GM19351 (cell line): ENCODE results near the gene RPTOR.

ENCODE experiments used
- ATAC-seq: cut with Tn5 transposase; IDR thresholded peaks from one replicate; pipeline ENCODE4 v1.9.1; 2021; ENCODE audit warnings: mild to moderate bottlenecking, moderate library complexity; ENCODE audit not compliant: unreplicated experiment

RPTOR gene

DNA sequence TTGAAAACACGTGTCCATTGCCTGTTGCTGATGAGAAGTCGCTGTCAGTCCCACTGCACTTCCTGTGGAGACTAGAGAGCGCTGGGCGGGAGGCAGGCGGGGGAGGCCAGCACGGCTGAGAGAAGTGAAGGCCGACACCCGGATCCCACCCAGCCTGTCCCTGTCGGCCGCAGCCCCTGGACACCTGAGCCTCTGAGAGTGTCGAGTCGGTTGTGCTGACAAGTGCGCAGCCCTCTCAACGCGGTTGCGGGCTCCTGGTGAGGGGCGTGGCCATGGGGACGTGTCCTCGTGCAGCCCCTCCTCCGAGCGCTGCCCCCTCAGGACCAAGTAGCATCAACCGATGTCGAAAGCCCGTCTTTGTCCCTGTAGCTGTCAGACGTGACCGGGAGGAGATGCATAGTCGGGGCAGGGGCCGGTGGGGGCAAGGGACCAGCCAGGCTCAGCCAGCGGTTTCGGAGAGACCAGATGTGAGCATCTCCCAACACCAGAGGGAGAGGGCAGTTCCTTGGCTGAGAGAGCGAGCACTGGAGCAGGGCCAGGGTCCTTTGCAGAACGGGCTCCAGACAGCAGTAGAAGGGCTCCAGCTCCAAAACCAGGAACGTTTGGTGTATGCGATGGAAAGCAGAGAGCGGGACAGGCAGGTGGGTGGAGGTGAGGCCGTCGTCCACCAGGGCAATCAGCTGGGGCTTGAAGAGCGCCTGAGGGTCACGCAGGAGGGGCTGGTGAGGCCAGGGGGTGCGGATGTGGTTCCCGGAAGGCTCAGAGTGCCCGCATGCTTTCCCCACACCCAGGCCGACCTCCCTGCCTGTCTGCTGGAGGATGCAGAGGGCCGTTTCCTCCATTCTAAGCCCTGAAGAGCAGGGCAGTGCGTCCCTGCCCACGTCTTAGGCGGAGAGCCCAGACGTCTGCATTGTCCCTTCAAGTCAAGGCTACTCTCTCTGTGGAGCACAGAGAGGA lies 403.7 kb downstream of the RPTOR start:
- no peak for ATAC-seq

- ATAC-seq = no peak
Measured at GRCh38 chr17:80948976-80949450, 404.4 kb downstream of the RPTOR start.

- no peak for ATAC-seq
Measured at GRCh38 chr17:80949451-80950421, 405.1 kb downstream of the RPTOR start.

DNA sequence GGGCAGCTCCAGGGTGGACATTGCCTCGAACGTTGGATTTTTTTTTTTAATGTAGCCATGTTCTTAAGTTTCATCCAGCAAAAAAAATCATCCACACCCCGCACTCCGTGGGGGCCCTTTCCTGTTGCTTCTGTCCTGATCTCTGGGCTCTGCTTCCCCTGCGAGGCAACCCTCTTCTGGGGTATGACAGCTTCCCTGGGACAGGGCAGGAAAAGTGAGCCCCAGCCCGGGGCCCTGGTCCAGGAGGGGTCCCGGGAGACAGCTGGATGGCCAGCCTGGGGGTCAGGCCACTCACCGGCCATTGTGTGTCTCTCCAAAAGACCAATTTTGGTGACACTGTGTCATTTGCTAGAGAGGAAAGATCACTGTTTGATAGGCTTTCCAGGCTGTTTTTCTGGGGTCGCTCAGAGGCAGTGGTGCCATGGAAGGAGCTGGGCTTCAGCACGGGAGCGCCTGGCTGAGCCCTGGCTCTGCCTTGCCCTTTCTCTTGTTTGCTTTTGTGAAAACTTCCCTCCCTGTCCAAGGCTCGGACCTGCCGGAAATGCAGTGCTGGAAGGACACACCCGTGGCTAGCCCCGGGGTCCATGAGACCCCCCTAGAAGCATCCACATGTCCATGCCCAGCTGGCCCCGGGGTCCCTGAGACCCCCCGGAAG lies 406.0 kb downstream of the RPTOR start:
- no peak for ATAC-seq

- no peak for ATAC-seq
Measured at GRCh38 chr17:80951121-80952090, 406.8 kb downstream of the RPTOR start.

GRCh38 chr17:80952291-80952690 lies 407.7 kb downstream of the RPTOR start:
- no peak for ATAC-seq

DNA sequence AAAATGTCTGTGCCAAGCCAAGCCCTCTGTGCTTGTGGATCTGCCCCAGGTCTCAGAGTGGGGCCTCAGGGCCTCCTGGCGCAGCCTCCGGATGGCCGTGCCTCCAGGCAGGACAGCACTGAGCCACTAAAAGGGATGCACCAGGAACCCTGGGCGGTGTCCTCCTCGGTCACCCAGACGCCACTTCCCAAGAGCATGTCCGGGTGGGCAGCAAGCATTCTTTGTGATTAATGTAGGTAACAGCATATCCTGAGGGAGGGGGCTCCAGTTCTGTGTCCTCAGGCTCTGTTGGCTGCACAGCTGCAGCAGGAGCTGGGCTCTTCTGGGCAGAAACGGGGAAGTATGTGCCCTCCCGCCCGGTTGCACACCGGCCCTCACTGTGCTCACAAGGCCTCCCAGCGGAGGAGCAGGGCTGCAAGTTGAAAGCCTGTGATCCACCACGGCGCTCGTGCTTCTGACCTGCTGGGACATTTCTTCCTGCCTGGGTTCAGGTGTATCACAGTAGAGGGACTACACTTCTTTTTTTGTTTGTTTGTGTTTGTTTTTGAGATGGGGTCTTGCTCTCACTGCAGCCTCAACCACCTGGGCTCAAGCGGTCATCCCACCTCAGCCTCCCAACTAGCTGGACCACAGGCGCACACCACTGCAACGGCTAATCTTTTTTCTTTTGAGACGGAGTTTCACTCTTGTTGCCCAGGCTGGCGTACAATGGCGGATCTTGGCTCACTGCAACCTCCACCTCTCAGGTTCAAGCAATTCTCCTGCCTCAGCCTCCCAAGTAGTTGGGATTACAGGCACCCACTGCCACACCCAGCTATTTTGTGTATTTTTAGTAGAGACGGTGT lies 409.1 kb downstream of the RPTOR start:
- ATAC-seq = no peak

DNA sequence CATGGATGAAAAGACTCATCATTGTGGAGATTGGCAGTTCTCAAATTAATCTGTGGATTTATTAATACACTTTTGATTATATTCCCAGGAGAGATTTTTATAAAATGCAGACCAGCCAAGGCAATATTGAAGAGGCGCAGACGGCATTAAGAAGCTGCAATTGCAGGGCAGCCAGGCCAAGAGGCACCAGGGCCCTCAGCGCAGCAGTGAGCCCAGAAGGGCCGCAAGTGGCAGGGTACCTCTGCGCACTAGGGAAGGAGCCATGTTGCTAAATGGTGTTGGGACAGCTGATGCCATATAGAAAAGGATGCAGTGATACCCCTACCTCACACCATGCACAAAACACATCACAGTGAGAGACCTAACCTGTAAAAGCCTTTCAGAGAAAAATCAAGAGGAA lies 410.4 kb downstream of the RPTOR start:
- ATAC-seq = no peak

DNA sequence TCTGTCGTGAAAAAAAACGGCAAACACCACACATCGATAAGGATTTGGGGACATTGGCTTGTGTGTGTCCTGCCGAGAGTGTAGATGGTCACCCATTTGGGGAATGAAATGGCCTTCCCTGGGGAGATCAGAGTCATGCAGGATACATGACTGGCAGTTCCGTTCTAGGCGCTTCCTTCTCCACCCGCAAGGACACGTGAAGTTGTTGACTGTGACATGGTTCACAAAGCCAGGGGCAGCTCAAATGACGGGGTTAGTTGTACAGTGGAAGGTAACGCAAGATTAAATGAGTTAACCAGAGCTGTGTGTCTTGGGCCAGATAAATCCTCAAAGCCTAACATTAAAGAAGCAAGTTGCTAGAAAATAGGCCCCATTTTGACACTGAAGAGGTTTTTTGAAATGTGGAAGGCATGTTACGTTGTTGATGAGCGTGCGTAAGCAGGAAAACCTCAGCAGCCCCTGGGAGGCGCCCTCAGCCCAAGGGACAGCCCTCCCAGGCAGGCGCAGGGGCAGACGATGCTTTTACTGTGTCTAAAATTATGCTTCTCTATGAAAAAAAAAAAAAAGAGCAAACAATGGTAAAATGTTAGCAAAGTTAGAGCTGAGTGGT lies 411.1 kb downstream of the RPTOR start:
- ATAC-seq = no peak

DNA sequence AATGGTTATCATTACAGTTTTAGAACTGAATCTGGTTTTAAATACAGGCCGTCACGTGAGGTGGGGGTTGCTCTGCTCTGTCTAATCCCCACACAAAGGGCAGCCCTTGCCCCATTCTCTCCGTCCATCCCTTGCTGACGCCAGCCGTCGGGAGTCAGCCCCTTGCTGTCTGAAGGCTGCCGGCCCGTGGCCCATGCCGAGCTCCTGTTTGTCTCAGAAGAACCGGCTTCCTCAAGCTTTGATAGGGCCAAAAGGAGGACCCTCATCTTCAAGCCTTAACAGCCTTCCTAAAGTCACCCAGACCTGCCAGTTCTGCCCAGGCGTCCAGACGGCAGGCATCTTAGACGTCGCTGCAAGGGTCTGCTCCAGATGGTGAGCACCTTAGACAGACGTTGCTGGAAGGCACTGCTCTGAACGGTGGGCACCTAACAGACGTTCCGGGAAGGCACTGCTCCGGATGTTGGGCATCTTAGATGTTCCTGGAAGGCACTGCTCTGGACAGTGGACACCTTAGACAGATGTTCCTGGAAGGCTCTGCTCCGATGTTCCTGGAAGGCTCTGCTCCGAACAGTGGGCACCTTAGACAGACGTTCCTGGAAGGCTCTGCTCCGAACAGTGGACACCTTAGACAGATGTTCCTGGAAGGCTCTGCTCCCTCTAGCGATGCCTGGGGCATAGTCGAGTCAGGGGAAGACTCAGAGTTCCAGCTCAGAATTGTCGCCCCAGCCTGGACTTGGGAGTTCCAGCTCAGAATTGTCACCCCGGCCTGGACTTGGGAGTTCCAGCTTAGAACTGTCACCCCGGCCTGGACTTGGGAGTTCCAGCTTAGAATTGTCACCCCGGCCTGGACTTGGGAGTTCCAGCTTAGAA lies 411.9 kb downstream of the RPTOR start:
- ATAC-seq = no peak

GRCh38 chr17:80957461-80957941 lies 412.9 kb downstream of the RPTOR start:
- ATAC-seq = no peak

- ATAC-seq = no peak
Measured at GRCh38 chr17:80959330-80960036, 414.8 kb downstream of the RPTOR start.

GRCh38 chr17:80960037-80960796 lies 415.6 kb downstream of the RPTOR start:
- ATAC-seq = no peak

DNA sequence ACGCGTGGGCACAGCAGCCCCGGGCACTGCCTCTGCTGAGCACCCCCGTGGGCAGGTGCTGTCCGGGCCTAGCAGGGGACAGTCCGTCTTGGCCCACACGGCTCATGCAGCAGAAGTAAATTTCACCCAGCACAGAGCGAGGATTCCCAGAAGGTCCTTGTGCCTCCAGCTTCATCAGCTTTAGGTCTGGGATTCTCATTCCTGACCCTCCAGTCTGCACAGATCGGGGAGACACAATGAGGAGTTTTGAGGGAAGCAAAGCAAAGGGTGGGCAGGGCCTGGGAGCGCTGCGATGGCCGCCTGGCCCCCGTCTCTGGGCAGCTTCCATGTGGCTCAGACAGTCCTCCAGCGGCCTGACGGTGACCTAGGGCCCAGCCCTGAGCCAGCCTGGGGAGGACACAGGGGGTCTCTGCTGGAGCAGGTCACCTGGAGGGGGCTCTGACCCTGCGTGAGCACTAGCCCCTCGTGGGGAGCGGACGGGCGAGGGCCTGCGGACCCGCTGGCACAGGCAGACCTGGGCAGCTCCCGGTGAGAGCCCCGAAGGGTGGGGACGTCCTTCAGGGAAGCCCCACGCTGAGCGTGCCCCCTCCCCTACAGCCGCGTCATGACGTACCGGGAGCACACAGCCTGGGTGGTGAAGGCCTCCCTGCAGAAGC lies 416.3 kb downstream of the RPTOR start:
- no peak for ATAC-seq

- ATAC-seq = no peak
Measured at GRCh38 chr17:80961541-80962330, 417.1 kb downstream of the RPTOR start.
